GM23338 (cell line): ENCODE results near the gene HS6ST2. TPM values are rescaled to one million over a fixed set of nuclear protein-coding genes. Genes with fewer than 3 reads are reported as not detected.

Source experiments
- ATAC-seq: fragments of 200-7000 bp; cut with Tn5 transposase; 3 replicates; pipeline ENCODE4 v1.9.1; 2020
- DNase-seq: peaks from one replicate; pipeline ENCODE4 v3.0.0-alpha.2; 2015; ENCODE audit warnings: low spot score
- H2AFZ ChIP-seq: fragments of 200-600 bp; sonication (generic); 2 replicates; pipeline ENCODE4 v1.8.0; 2016; ENCODE audit warnings: antibody characterized with exemption, mild to moderate bottlenecking, moderate library complexity
- H3F3A ChIP-seq: fragments of 200-600 bp; sonication (generic); replicated peaks from 2 replicates; pipeline ENCODE4 v1.8.0; 2017; ENCODE audit warnings: antibody characterized with exemption, mixed run types, low read depth
- H3K27ac ChIP-seq: fragments of 200-600 bp; sonication (generic); 2 replicates; pipeline ENCODE4 v1.6.1; 2016; ENCODE audit warnings: low read depth
- H3K27me3 ChIP-seq: fragments of 200-600 bp; sonication (generic); 2 replicates; pipeline ENCODE4 v1.8.0; 2016; ENCODE audit warnings: mild to moderate bottlenecking, mixed run types, moderate library complexity; ENCODE audit not compliant: insufficient read depth
- H3K36me3 ChIP-seq: fragments of 200-600 bp; sonication (generic); 2 replicates; pipeline ENCODE4 v1.8.0; 2016; ENCODE audit warnings: mild to moderate bottlenecking; ENCODE audit not compliant: insufficient read depth
- H3K4me1 ChIP-seq: fragments of 200-600 bp; sonication (generic); 2 replicates; pipeline ENCODE4 v1.8.0; 2016; ENCODE audit warnings: mild to moderate bottlenecking, moderate library complexity; ENCODE audit not compliant: insufficient read depth
- H3K4me2 ChIP-seq: fragments of 200-600 bp; sonication (generic); 2 replicates; pipeline ENCODE4 v1.7.1; 2017; ENCODE audit warnings: mixed run types
- H3K4me3 ChIP-seq: fragments of 200-600 bp; sonication (generic); 2 replicates; pipeline ENCODE4 v1.6.1; 2016; ENCODE audit warnings: mixed run types
- H3K79me2 ChIP-seq: fragments of 200-600 bp; sonication (generic); replicated peaks from 2 replicates; pipeline ENCODE4 v1.8.0; 2017; ENCODE audit warnings: mild to moderate bottlenecking; ENCODE audit not compliant: insufficient read depth
- H3K9me2 ChIP-seq: fragments of 200-600 bp; sonication (generic); 2 replicates; pipeline ENCODE4 v1.8.0; 2017; ENCODE audit not compliant: insufficient read depth
- H4K20me1 ChIP-seq: fragments of 200-600 bp; sonication (generic); replicated peaks from 2 replicates; pipeline ENCODE4 v1.8.0; 2017; ENCODE audit warnings: mild to moderate bottlenecking; ENCODE audit not compliant: insufficient read depth
- H3K27ac Mint-ChIP-seq: 2 replicates; pipeline ENCODE4 v1.8.0; 2020; ENCODE audit warnings: inconsistent platforms, mild to moderate bottlenecking, moderate library complexity, mixed read lengths
- H3K27me3 Mint-ChIP-seq: 3 replicates; pipeline ENCODE4 v1.8.0; 2022; ENCODE audit warnings: low read depth, mild to moderate bottlenecking, moderate library complexity, mixed read lengths, inconsistent platforms; ENCODE audit not compliant: insufficient read depth, poor library complexity
- H3K36me3 Mint-ChIP-seq: 3 replicates; pipeline ENCODE4 v1.8.0; 2021; ENCODE audit warnings: low read depth, mild to moderate bottlenecking, inconsistent platforms, moderate library complexity, mixed read lengths
- H3K4me1 Mint-ChIP-seq: 3 replicates; pipeline ENCODE4 v1.8.0; 2020; ENCODE audit warnings: mild to moderate bottlenecking, inconsistent platforms, mixed read lengths
- H3K4me3 Mint-ChIP-seq: 3 replicates; pipeline ENCODE4 v1.8.0; 2021; ENCODE audit warnings: moderate library complexity, mild to moderate bottlenecking, inconsistent platforms, mixed read lengths
- H3K9me3 Mint-ChIP-seq: 3 replicates; pipeline ENCODE4 v1.8.0; 2020; ENCODE audit warnings: moderate library complexity, mild to moderate bottlenecking, inconsistent platforms, mixed read lengths
- CREB1 ChIP-seq: fragments of 250-450 bp; sonication (Bioruptor Pico); IDR thresholded peaks from 2 replicates; pipeline ENCODE4 v1.5.0; 2020; ENCODE audit warnings: low read depth, mild to moderate bottlenecking, moderate library complexity
- EZH2 ChIP-seq: fragments of 200-600 bp; sonication (generic); IDR thresholded peaks from one replicate; pipeline ENCODE4 v1.8.0; 2017; ENCODE audit warnings: antibody characterized with exemption, mild to moderate bottlenecking, low read depth; ENCODE audit not compliant: unreplicated experiment
- EZH2phosphoT487 ChIP-seq: fragments of 200-600 bp; sonication (generic); IDR thresholded peaks from one replicate; pipeline ENCODE4 v1.8.1; 2018; ENCODE audit warnings: antibody characterized with exemption; ENCODE audit not compliant: unreplicated experiment
- JUNB ChIP-seq: IDR thresholded peaks from one replicate; pipeline ENCODE4 v1.6.1; 2016; ENCODE audit warnings: antibody characterized with exemption; ENCODE audit not compliant: unreplicated experiment
- NANOG ChIP-seq: IDR thresholded peaks from 2 replicates; pipeline ENCODE4 v1.6.1; 2016; ENCODE audit warnings: antibody characterized with exemption, borderline replicate concordance
- POLR2AphosphoS5 ChIP-seq: IDR thresholded peaks from 2 replicates; pipeline ENCODE4 v1.6.1; 2016; ENCODE audit warnings: antibody characterized with exemption, low read depth
- STAT1 ChIP-seq: IDR thresholded peaks from one replicate; pipeline ENCODE4 v1.6.1; 2016; ENCODE audit warnings: antibody characterized with exemption; ENCODE audit not compliant: unreplicated experiment
- ZNF114 ChIP-seq: fragments of 250-450 bp; sonication (Bioruptor Pico); IDR thresholded peaks from 2 replicates; pipeline ENCODE4 v1.5.0; 2020; ENCODE audit warnings: mild to moderate bottlenecking, moderate library complexity
- ZNF331 ChIP-seq: fragments of 250-450 bp; sonication (Bioruptor Pico); IDR thresholded peaks from 2 replicates; pipeline ENCODE4 v1.5.0; 2020; ENCODE audit warnings: low read depth, mild to moderate bottlenecking, moderate library complexity
- polyA plus RNA-seq: library from polyadenylated mRNA; unstranded; fragments of >200 nt; fragmentation: Nextera tagmentation; extraction: Ambion mirVana; gene quantifications from 2 replicates; pipeline ENCODE4 v1.2.1, GENCODE V29; 2016
- total RNA-seq: library from RNA; depleted of rRNA; stranded (reverse); fragments of >200 nt; shearing (Covaris generic); gene quantifications from 2 replicates; pipeline ENCODE4 v1.2.3, GENCODE V29; 2014
- TF ChIP-seq, protein P1 (sequence below): IDR thresholded peaks from 2 replicates; pipeline ENCODE4 v1.6.1; 2016; ENCODE audit warnings: antibody characterized with exemption
- TF ChIP-seq, protein P2 (sequence below), 2 experiments: fragments of 200-600 bp in 1 of 2; sonication (generic) in 1 of 2; conservative IDR thresholded peaks; 2 replicates each; pipeline versions ENCODE4 v1.5.1 to v1.6.1; 2016 to 2017; ENCODE audit warnings: antibody characterized with exemption in 2 of 2, low read depth in 2 of 2, mild to moderate bottlenecking in 2 of 2, moderate library complexity in 1 of 2
- TF ChIP-seq, protein P3 (sequence below): IDR thresholded peaks from one replicate; pipeline ENCODE4 v1.6.1; 2018; ENCODE audit warnings: antibody characterized with exemption; ENCODE audit not compliant: unreplicated experiment

Gene HS6ST2
- total and polyA plus RNA-seq, 2 experiments from 2014 or later = 0.82 to 4.8 TPM

DNA sequence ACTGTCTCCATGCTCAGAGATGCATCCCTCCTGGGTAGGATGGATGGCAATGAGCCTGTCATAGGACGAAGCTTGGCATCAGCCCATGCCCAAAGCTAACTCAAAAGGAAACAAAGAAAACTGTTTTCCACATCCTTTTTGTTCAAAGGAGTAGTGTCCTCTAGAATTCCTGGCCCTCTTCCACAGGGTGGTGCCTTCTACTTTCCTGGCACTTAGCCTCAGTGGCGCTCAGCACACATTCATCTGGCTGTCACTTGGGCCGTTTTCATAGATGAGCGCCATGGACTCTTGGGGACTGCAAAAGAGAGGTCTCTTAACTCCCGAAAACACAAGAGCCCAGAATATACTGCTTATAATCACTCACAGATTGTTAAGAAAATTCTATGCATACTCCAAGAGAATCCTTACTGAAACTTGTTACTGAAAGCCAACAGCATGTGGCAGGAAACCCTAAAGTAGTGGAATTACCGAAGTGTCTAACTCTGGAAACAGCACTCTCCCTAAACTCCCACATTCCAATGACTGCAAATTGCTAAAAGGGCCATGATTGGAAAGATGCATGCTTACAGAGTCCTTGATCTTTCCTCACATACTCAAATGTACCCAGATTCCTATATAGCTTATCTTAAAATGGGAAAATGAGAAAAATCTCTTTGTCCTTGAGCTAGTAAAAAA, 110.0 kb downstream of the HS6ST2 start:
- Histone ChIP-seq H2AFZ (no peak overlapping the region), H3K27ac (no peak overlapping the region), H3K9me2 (no peaks in the 10 kb centered on the region; the same call in 1 of the 2 replicates), H3K4me1 (no peaks in the 10 kb centered on the region; the same call in 1 of the 2 replicates), H3F3A (no peaks in the 10 kb centered on the region), H4K20me1 (no peaks in the 10 kb centered on the region), H3K27me3 (no peaks in the 10 kb centered on the region), H3K4me2 (no peak overlapping the region), H3K4me3 (no peak overlapping the region), H3K79me2 (no peaks in the 10 kb centered on the region), H3K36me3 (no peaks in the 10 kb centered on the region)
- H3K27me3 Mint-ChIP-seq = no peaks in the 10 kb centered on the region
- TF ChIP-seq POLR2AphosphoS5 (no peak), ZNF331 (CRISPR knock-in tag) (no peak), EZH2 (no peak), STAT1 (no peak), EZH2phosphoT487 (no peak), NANOG (no peak), CREB1 (CRISPR knock-in tag) (no peak), JUNB (no peak), ZNF114 (no peak)
- TF ChIP-seq, protein P1, sequence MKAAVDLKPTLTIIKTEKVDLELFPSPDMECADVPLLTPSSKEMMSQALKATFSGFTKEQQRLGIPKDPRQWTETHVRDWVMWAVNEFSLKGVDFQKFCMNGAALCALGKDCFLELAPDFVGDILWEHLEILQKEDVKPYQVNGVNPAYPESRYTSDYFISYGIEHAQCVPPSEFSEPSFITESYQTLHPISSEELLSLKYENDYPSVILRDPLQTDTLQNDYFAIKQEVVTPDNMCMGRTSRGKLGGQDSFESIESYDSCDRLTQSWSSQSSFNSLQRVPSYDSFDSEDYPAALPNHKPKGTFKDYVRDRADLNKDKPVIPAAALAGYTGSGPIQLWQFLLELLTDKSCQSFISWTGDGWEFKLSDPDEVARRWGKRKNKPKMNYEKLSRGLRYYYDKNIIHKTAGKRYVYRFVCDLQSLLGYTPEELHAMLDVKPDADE = no peak
- TF ChIP-seq, protein P2, sequence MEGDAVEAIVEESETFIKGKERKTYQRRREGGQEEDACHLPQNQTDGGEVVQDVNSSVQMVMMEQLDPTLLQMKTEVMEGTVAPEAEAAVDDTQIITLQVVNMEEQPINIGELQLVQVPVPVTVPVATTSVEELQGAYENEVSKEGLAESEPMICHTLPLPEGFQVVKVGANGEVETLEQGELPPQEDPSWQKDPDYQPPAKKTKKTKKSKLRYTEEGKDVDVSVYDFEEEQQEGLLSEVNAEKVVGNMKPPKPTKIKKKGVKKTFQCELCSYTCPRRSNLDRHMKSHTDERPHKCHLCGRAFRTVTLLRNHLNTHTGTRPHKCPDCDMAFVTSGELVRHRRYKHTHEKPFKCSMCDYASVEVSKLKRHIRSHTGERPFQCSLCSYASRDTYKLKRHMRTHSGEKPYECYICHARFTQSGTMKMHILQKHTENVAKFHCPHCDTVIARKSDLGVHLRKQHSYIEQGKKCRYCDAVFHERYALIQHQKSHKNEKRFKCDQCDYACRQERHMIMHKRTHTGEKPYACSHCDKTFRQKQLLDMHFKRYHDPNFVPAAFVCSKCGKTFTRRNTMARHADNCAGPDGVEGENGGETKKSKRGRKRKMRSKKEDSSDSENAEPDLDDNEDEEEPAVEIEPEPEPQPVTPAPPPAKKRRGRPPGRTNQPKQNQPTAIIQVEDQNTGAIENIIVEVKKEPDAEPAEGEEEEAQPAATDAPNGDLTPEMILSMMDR (conservative IDR thresholded peaks at IDR 0.05; ENCODE audit: low read depth in 2 of 2) = no peak
- TF ChIP-seq, protein P3, sequence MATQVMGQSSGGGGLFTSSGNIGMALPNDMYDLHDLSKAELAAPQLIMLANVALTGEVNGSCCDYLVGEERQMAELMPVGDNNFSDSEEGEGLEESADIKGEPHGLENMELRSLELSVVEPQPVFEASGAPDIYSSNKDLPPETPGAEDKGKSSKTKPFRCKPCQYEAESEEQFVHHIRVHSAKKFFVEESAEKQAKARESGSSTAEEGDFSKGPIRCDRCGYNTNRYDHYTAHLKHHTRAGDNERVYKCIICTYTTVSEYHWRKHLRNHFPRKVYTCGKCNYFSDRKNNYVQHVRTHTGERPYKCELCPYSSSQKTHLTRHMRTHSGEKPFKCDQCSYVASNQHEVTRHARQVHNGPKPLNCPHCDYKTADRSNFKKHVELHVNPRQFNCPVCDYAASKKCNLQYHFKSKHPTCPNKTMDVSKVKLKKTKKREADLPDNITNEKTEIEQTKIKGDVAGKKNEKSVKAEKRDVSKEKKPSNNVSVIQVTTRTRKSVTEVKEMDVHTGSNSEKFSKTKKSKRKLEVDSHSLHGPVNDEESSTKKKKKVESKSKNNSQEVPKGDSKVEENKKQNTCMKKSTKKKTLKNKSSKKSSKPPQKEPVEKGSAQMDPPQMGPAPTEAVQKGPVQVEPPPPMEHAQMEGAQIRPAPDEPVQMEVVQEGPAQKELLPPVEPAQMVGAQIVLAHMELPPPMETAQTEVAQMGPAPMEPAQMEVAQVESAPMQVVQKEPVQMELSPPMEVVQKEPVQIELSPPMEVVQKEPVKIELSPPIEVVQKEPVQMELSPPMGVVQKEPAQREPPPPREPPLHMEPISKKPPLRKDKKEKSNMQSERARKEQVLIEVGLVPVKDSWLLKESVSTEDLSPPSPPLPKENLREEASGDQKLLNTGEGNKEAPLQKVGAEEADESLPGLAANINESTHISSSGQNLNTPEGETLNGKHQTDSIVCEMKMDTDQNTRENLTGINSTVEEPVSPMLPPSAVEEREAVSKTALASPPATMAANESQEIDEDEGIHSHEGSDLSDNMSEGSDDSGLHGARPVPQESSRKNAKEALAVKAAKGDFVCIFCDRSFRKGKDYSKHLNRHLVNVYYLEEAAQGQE = no peak
- ATAC-seq (no peak), DNase-seq (no peak)
- peaks cover 27% of the 10 kb centered on the region for H3K4me1 Mint-ChIP-seq
- H3K27ac Mint-ChIP-seq = no peak overlapping the region
- H3K9me3 Mint-ChIP-seq = no peaks in the 10 kb centered on the region
- H3K4me3 Mint-ChIP-seq = no peak overlapping the region
- no peaks in the 10 kb centered on the region for H3K36me3 Mint-ChIP-seq
